Activated CD8-positive, alpha-beta memory T cell treated with anti-CD3 and anti-CD28 coated beads for 24 hours (primary cell): ENCODE data around the gene MYORG.

Source experiments
- DNase-seq: peaks from one replicate; pipeline ENCODE4 v3.0.0-alpha.2; 2020

MYORG gene

DNA sequence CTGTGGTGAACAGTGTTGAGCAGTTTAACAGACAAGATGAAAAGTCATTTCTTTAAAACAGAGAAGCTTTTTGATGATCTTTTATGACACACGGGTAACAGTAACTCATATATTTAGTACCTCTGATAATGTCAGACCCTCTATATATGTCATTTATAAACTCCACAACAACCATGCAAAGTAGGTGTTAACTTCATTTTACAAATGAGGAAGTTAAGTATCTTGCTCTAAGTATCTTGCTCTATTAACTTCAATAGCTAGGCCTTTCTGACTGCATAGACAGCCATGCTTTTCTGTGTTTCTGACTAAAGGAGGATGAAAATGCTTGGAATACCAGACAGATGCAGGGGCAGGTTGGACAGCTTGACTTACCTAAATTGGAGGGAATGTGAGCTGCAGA, 45.5 kb downstream of the MYORG start:
- DNase-seq, result no peak

DNA sequence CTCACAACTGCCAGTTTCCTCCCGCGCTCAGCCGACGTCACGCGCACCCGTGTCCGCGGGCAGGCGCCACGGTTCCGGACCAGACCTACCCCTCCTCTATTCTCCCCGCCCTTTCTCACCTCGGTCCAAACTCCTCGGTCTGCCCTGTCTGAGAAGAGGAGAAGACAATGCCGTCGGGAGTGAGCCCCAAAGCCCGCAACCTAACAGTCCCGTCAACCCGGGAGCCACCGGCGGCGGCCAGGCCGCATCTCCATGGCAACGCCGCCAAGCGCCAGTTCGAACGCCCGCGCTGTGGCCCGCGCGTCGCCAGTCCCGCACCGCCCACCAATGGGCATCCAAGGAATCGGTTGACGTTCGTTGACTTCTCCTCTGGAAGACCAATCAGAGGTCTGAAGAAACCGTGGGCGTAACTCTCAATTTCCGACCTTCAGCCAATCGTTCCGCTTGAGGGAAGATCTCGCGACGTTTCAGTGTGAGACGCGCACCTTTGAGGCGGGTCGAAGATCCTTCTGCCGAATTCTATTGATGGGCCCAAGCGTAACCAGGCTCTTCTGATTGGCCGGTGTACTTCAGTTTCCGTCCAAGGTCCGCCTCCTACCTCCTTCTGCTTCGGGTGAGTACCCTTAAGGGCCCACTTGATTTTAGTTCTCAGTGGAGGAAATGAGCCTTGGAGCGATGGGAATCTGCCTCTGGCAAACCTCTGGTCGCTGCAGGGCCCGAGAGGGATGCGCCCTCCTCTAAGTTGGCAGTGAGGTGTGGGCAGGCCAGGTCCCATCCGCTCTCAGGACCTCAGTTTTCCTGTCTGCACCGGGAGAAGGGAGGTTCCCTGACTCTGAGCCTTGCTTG, 47.5 kb downstream of the MYORG start, which contains the start of the genes KIF24 and NUDT2:
Gene KIF24, minus strand, starts transcription at position 282 of the 846 bp plus-strand sequence. CDS start 17,922 bp downstream, outside the sequence.
Gene NUDT2, plus strand, starts transcription at position 583 of the 846 bp plus-strand sequence. CDS start 9,471 bp downstream, outside the sequence.
- peak; percentile 95 for DNase-seq

- no peak for DNase-seq
Measured at GRCh38 chr9:34328500-34328986, 48.2 kb downstream of the MYORG start.

- no peak for DNase-seq
Measured at GRCh38 chr9:34326690-34327089, 50.0 kb downstream of the MYORG start.

GRCh38 chr9:34322899-34323591, 53.7 kb downstream of the MYORG start:
- DNase-seq, result no peak

DNA sequence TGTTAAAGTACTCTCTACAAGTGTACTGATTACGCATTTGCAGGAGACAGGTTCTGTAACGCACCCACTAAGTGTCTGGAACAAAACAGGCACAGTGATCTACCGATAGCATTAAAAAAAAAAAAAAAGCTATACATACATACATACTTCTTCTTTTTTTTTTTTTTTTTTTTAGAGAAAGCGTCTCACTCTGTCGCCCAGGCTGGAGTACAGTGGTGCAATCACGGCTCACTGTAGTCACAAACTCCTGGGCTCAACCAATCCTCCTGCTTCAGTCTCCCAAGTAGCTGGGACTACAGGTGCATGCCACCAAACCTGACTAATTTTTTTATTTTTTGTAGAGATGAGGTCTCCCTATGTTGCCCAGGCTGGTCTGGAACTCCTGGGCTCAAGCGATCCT, 55.2 kb downstream of the MYORG start:
- no peak for DNase-seq

GRCh38 chr9:34318163-34318790, 58.4 kb downstream of the MYORG start:
- DNase-seq, result no peak

GRCh38 chr9:34317436-34317835, 59.3 kb downstream of the MYORG start:
- DNase-seq, result no peak
